Endothelial cell of umbilical vein (primary cell): ENCODE results near the gene DHRS11. TPM values are rescaled to one million over a fixed set of nuclear protein-coding genes. Genes with fewer than 3 reads are reported as not detected.

Experiments
- BruUV-seq: library from RNA; stranded (reverse); fragments of 400-500 nt; replicated peaks from 2 replicates; lab custom pipeline; 2021; lab: Mats Ljungman, UMichigan
- CTCF ChIA-PET: fragments of 300-600, 350-600 bp; sonication (Branson Sonifier 250); formaldehyde crosslinking; loops from one replicate; lab custom pipeline; 2021; ENCODE audit warnings: antibody characterized with exemption, inconsistent platforms; lab: Charles Lee
- POLR2A ChIA-PET: fragments of 300-600, 350-600 bp; sonication (Branson Sonifier 250); formaldehyde crosslinking; loops from one replicate; lab custom pipeline; 2021; ENCODE audit warnings: antibody characterized with exemption, inconsistent platforms; lab: Charles Lee
- DNase-seq: peaks from one replicate; pipeline ENCODE4 v3.0.0-alpha.2; 2011; ENCODE audit warnings: low read depth, low spot score
- FAIRE-seq: peaks from 2 replicates; lab custom pipeline; 2011; peaks lifted over from hg19 to GRCh38; lab: Jason Lieb, UNC
- H2AFZ ChIP-seq: 2 replicates; pipeline ENCODE4 v1.6.0; 2012; ENCODE audit warnings: low read depth, low read length, control low read depth, inconsistent platforms
- H3K27ac ChIP-seq: 2 replicates; pipeline ENCODE4 v1.5.1; 2011; ENCODE audit warnings: low read depth, mild to moderate bottlenecking, control low read depth, low read length, moderate library complexity; ENCODE audit not compliant: insufficient read depth
- H3K27me3 ChIP-seq, 2 experiments: 2 replicates each; pipeline versions ENCODE4 v1.6.0 to v1.6.1; 2011; ENCODE audit warnings: low read length in 2 of 2, mixed read lengths in 1 of 2; ENCODE audit not compliant: control insufficient read depth in 2 of 2, insufficient read depth in 2 of 2
- H3K36me3 ChIP-seq, 2 experiments: 2 replicates in 1 of 2; 3 replicates in 1 of 2; pipeline ENCODE4 v1.5.1; 2011; ENCODE audit warnings: low read length in 2 of 2, mild to moderate bottlenecking in 1 of 2, moderate library complexity in 1 of 2; ENCODE audit not compliant: control insufficient read depth in 2 of 2, insufficient read depth in 2 of 2; ENCODE audit errors: extremely low read depth in 1 of 2
- H3K4me1 ChIP-seq: 3 replicates; pipeline ENCODE4 v1.5.1; 2011; ENCODE audit warnings: mild to moderate bottlenecking, low read length; ENCODE audit not compliant: control insufficient read depth, insufficient read depth; ENCODE audit errors: extremely low read depth
- H3K4me2 ChIP-seq: 2 replicates; pipeline ENCODE4 v1.6.1; 2011; ENCODE audit warnings: low read length, control low read depth, mixed read lengths; ENCODE audit not compliant: insufficient read depth
- H3K4me3 ChIP-seq, 3 experiments: fragments of 200-600 bp in 1 of 3; sonication (generic), shearing (Covaris generic) in 1 of 3; replicated peaks in 1 of 3; 2 replicates each; pipeline ENCODE4 v1.5.1; 2011 to 2016; ENCODE audit warnings: control low read depth in 3 of 3, low read length in 3 of 3, mild to moderate bottlenecking in 2 of 3, inconsistent platforms in 1 of 3, low read depth in 1 of 3, moderate library complexity in 1 of 3; ENCODE audit not compliant: insufficient read depth in 1 of 3
- H3K79me2 ChIP-seq: 2 replicates; pipeline ENCODE4 v1.6.0; 2012; ENCODE audit warnings: low read length, inconsistent platforms; ENCODE audit not compliant: control insufficient read depth, insufficient read depth
- H3K9ac ChIP-seq: replicated peaks from 2 replicates; pipeline ENCODE3; 2011; ENCODE audit warnings: low read length, control low read depth; ENCODE audit not compliant: insufficient read depth; ENCODE audit errors: extremely low read depth
- H3K9me1 ChIP-seq: replicated peaks from 3 replicates; pipeline ENCODE4 v1.6.0; 2011; ENCODE audit warnings: mild to moderate bottlenecking, low read length; ENCODE audit not compliant: control insufficient read depth, insufficient read depth; ENCODE audit errors: extremely low read depth
- H3K9me3 ChIP-seq: replicated peaks from 2 replicates; pipeline ENCODE4 v1.5.1; 2012; ENCODE audit warnings: low read length, inconsistent platforms; ENCODE audit not compliant: control insufficient read depth, insufficient read depth
- H4K20me1 ChIP-seq: replicated peaks from 2 replicates; pipeline ENCODE3; 2011; ENCODE audit warnings: mild to moderate bottlenecking, low read length; ENCODE audit not compliant: control insufficient read depth, insufficient read depth; ENCODE audit errors: extremely low read depth
- FOS ChIP-seq: IDR thresholded peaks from 2 replicates; pipeline ENCODE4 v1.6.1; 2011; ENCODE audit warnings: mild to moderate bottlenecking, low read length, moderate library complexity, borderline replicate concordance; ENCODE audit not compliant: insufficient read depth
- POLR2AphosphoS5 ChIP-seq: IDR thresholded peaks from 2 replicates; pipeline ENCODE4 v1.6.1; 2012; ENCODE audit warnings: low read depth, mild to moderate bottlenecking, control low read depth, low read length, moderate library complexity; ENCODE audit not compliant: insufficient read depth
- dilution Hi-C: fragments of 300-500 bp; cut with MboI; formaldehyde crosslinking; loops from one replicate; pipeline ENCODE4 v1.15.0; 2019; ENCODE audit warnings: low sequenced_read_pairs; ENCODE audit not compliant: extremely low pct_ligation_motif_present
- intact Hi-C: fragments of 100-400 bp; cut with micrococcal nuclease; formaldehyde crosslinking; loops from one replicate; pipeline ENCODE4 v1.10.0; 2022
- polyA plus RNA-seq, 4 experiments: library from polyadenylated mRNA; depleted of rRNA in 3 of 4; stranded (reverse) in 3 of 4; unstranded in 1 of 4; fragments of >200 nt; gene quantifications; 2 replicates each; pipeline versions ENCODE4 v1.2.1 to v1.2.3, GENCODE V29; 2011 to 2012; ENCODE audit warnings: missing spikeins in 1 of 4
- total RNA-seq: library from RNA; stranded (reverse); gene quantifications from 2 replicates; pipeline ENCODE4 v1.2.3, GENCODE V29; 2021

Gene DHRS11
- total and polyA plus RNA-seq, 2 donors (not counting 3 experiments of a cell fraction or from before 2014, with no cell fraction given) = 9.8 to 15.7 TPM

DNA sequence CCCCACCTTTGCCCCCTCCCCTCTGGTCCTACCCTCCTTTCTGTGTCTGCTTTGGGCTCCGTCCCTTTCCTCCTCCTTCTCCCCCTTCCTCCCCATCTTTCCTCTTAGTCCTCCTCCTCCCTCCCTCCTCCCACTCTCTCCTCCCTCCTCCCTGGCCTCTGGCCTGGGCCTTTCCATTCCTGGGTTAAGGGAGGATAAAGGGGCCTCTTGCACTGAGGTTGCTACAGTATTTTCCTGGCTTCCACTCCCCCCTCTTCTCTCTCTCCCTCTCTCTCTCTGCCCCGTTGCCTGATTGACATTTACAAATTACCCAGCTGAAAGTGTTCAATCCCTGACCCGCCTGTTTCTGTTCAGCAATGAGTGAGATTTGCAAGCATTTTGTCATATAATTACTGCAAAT is 53.7 kb downstream of the DHRS11 start:
- BruUV-seq = no TSS peak
- ChIA-PET POLR2A (no interaction called here), CTCF (no interaction called here)
- FAIRE-seq (no peak), DNase-seq (no peak)
- TF ChIP-seq POLR2AphosphoS5 = no peak
- Histone ChIP-seq H3K4me2 (no peak overlapping the region), H3K27ac (no peak overlapping the region), H3K4me3 (no peak overlapping the region), H2AFZ (no peak overlapping the region), H3K9me3 (no peaks in the 10 kb centered on the region), H4K20me1 (no peaks in the 10 kb centered on the region), H3K36me3 (no peaks in the 10 kb centered on the region), H3K4me1 (no peaks in the 10 kb centered on the region), H3K27me3 (peaks cover 42 to 50% of the 10 kb centered on the region in 2 experiments), H3K79me2 (no peaks in the 10 kb centered on the region), H3K9me1 (no peaks in the 10 kb centered on the region), H3K9ac (no peak overlapping the region)
- dilution Hi-C loops = no loop called here
- intact Hi-C loops = no loop called here

DNA sequence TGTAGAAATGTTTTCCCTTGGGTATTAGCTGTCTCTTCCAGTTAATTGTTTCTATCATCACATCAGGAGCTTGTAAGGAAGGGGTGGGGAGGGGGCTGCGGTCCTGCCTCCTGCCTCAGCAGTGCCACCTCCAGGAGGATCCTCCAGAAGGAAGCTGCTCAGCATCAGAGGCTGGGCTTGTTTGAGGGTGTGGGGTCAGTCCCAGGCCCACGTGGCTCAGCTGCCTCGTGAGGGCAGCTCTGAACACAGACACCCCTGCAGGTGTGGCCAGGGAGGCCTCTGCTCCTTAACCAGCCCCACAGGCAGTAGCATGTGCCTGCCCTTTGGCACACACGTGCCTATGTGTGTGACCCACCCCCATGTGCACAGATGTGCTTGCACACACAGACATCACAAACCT is 56.0 kb downstream of the DHRS11 start:
- Histone ChIP-seq H3K4me2 (no peak overlapping the region), H3K9me3 (no peaks in the 10 kb centered on the region), H3K27ac (no peak overlapping the region), H3K9me1 (no peaks in the 10 kb centered on the region), H3K27me3 (peaks cover 27 to 28% of the 10 kb centered on the region in 2 experiments), H4K20me1 (no peaks in the 10 kb centered on the region), H3K4me3 (no peak overlapping the region), H2AFZ (no peak overlapping the region), H3K79me2 (no peaks in the 10 kb centered on the region), H3K4me1 (no peaks in the 10 kb centered on the region), H3K36me3 (no peaks in the 10 kb centered on the region), H3K9ac (no peak overlapping the region)
- intact Hi-C loops = no loop called here
- ChIA-PET CTCF (interaction anchor here (1.4 kb wide), 1 partner anchor 40 kb away, joined by 3 read pairs; no protein-coding TSS in a partner anchor), POLR2A (no interaction called here)
- no peak for TF ChIP-seq FOS
- DNase-seq (no peak), FAIRE-seq (no peak)
- BruUV-seq = no TSS peak
- dilution Hi-C loops = no loop called here
